Uterus (tissue), 4 donors: ENCODE data around the gene DHODH. TPM values are rescaled to one million over a fixed set of nuclear protein-coding genes. Genes with fewer than 3 reads are reported as not detected.
A peak's percentile ranks its signal among the peaks of the same experiment; 100 is the strongest.

ENCODE experiments used
- DNase-seq, 2 donors: peaks; one replicate each; pipeline ENCODE4 v3.0.0-alpha.2; 2019 to 2020
- H3K27ac ChIP-seq, 2 donors: fragments of 200-600 bp; sonication (generic); 1 replicate in 1 of 2; 2 replicates in 1 of 2; pipeline ENCODE4 v1.5.1; 2016 to 2018
- H3K27me3 ChIP-seq, 2 donors: fragments of 200-600 bp; sonication (generic); one replicate each; pipeline ENCODE4 v1.5.1; 2018 to 2019; ENCODE audit warnings: control low read depth in 1 of 2
- H3K36me3 ChIP-seq, 2 donors: fragments of 200-600 bp; sonication (generic); one replicate each; pipeline ENCODE4 v1.5.1; 2019; ENCODE audit warnings: control low read depth in 1 of 2
- H3K4me1 ChIP-seq, 2 donors: fragments of 200-600 bp; sonication (generic); one replicate each; pipeline ENCODE4 v1.5.1; 2018 to 2019; ENCODE audit warnings: control low read depth in 1 of 2
- H3K4me3 ChIP-seq, 2 donors: fragments of 200-600 bp; sonication (generic); 1 replicate in 1 of 2; 2 replicates in 1 of 2; pipeline ENCODE4 v1.5.1; 2018 to 2019; ENCODE audit warnings: mild to moderate bottlenecking in 1 of 2
- H3K9me3 ChIP-seq, 2 donors: fragments of 200-600 bp; sonication (generic); one replicate each; pipeline ENCODE4 v1.5.1; 2019; ENCODE audit warnings: control low read depth in 1 of 2
- POLR2A ChIP-seq, 2 donors: fragments of 450-650 bp; IDR thresholded peaks; one replicate each; pipeline ENCODE4 v1.6.1; 2016; ENCODE audit warnings: antibody characterized with exemption in 2 of 2, mild to moderate bottlenecking in 1 of 2, moderate library complexity in 1 of 2
- intact Hi-C: fragments of 100-400 bp; cut with DNase I; formaldehyde crosslinking; loops from one replicate; pipeline ENCODE4 v1.15.1; 2023; ENCODE audit warnings: low total_unique reads
- total RNA-seq, 4 donors: library from RNA; depleted of rRNA in 3 of 4; stranded (reverse); fragments of >200 nt in 3 of 4; gene quantifications; one replicate each; pipeline versions ENCODE4 v1.1.0 to v1.2.4, GENCODE V29; 2014 to 2023
- TF ChIP-seq, protein P1 (sequence below), 4 experiments: fragments of 200-600 bp in 2 of 4; fragments of 450-650 bp in 2 of 4; sonication (generic) in 2 of 4; IDR thresholded peaks; one replicate each; pipeline ENCODE4 v1.5.1; 2016 to 2019; ENCODE audit warnings: antibody characterized with exemption in 4 of 4, mild to moderate bottlenecking in 2 of 4, moderate library complexity in 1 of 4
- donor health status: DM: yes; HTN: yes; CAD: no.

The DHODH gene
- total RNA-seq, 4 donors from 2014 or later = 1.8 to 14.7 (median 7.1) TPM

DNA sequence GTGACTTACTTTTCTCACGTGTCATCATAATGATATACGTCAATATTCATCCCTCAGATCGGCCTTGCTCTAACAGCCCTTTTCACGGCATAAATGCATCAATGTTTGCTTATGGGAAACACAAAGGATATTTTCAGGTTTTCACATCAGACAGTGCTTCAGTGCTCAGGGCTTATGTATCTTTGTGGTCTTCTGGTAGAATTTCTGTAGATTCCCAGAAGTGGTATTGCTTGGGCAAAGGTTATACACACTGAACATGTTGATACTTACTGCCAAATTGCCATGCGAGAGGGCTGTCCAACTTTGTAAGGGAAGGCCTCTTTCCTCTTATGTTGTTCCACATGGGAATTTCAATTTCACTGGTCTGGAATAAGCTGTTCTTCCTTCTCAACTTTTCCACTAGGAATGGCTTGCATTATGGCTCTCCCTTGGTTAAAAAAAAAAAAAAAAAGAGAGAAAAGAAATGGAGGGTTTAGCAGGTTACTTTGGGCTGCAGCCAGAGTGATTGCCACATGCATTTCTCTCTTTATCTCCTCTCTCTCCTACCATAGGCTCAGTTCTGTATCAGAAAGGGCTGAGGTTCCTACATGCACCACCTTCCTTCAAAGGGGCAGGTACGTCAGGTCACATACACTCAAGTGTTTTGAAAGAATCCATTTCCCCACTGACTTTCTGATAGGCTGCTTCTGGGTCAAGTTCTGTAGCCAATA, 19.3 kb downstream of the DHODH start:
- no peak for DNase-seq
- Histone ChIP-seq H3K9me3 (no peaks in the 10 kb centered on the region), H3K27ac (no peak overlapping the region), H3K36me3 (no peaks in the 10 kb centered on the region), H3K27me3 (no peaks in the 10 kb centered on the region), H3K4me1 (no peaks in the 10 kb centered on the region), H3K4me3 (no peak overlapping the region)
- intact Hi-C loops = no loop called here
- TF ChIP-seq POLR2A (IDR thresholded peaks at IDR 0.05) = no peak
- TF ChIP-seq, protein P1, sequence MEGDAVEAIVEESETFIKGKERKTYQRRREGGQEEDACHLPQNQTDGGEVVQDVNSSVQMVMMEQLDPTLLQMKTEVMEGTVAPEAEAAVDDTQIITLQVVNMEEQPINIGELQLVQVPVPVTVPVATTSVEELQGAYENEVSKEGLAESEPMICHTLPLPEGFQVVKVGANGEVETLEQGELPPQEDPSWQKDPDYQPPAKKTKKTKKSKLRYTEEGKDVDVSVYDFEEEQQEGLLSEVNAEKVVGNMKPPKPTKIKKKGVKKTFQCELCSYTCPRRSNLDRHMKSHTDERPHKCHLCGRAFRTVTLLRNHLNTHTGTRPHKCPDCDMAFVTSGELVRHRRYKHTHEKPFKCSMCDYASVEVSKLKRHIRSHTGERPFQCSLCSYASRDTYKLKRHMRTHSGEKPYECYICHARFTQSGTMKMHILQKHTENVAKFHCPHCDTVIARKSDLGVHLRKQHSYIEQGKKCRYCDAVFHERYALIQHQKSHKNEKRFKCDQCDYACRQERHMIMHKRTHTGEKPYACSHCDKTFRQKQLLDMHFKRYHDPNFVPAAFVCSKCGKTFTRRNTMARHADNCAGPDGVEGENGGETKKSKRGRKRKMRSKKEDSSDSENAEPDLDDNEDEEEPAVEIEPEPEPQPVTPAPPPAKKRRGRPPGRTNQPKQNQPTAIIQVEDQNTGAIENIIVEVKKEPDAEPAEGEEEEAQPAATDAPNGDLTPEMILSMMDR (IDR thresholded peaks at IDR 0.05) = no peak

DNA sequence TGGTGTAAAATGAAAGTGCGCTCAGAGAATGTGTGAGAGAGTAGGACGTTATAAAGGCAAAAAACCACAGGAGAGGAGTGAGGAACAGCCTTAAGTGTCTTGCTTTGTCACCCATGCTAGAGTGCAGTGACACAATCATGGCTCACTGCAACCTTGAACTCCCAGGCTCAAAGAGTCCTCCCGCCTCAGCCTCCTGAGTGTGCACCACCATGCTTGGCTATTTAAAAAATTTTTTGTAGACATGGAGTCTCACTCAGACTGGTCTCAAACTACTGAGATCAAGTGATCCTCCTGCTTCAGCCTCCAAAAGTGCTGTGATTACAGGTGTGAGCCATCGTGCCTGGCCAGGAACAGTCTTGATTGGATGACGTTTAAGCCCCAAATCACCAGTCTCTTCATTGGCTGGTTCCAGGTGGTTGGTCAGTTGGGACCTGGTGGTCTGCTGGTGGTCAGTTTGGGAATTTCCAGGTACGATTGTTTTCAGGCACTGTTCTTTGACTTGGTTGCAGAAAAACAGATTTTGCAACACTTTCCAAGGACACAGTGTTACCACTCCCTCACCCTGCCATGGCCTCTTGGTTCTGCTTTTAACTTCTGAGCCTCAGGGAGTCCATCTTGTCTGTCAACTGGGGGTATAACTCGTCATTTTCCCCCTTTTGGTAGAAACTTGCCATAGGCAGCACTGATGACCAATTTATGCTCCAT, 21.2 kb downstream of the DHODH start:
- intact Hi-C loops = no loop called here
- H3K4me3 ChIP-seq = no peak overlapping the region
- H3K27me3 ChIP-seq = no peaks in the 10 kb centered on the region
- no peaks in the 10 kb centered on the region for H3K36me3 ChIP-seq
- H3K27ac ChIP-seq = no peak overlapping the region
- H3K4me1 ChIP-seq = no peaks in the 10 kb centered on the region
- TF ChIP-seq, protein P1 (IDR thresholded peaks at IDR 0.05) = no peak
- no peak for TF ChIP-seq POLR2A (IDR thresholded peaks at IDR 0.05)
- no peaks in the 10 kb centered on the region for H3K9me3 ChIP-seq
- no peak for DNase-seq

DNA sequence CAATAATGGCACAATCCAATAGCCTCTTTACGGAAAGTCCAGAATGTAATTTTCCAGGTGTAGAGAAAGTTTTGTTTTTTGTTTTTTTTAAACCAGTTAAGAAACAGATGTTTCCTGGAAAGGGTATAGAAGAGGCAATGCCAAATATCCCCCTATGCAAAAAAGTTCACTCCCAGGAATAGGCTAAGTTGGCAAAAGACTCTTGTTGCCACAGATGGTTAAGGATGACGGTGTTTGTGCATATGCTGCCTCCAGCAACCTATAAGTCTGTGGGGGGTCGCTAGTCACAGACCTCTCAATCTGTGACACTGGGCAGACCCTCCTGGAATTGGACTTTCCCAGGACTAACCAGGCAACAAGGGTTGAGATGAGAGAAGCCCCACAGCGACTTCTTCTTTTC, 24.9 kb downstream of the DHODH start:
- no peaks in the 10 kb centered on the region for H3K9me3 ChIP-seq

DNA sequence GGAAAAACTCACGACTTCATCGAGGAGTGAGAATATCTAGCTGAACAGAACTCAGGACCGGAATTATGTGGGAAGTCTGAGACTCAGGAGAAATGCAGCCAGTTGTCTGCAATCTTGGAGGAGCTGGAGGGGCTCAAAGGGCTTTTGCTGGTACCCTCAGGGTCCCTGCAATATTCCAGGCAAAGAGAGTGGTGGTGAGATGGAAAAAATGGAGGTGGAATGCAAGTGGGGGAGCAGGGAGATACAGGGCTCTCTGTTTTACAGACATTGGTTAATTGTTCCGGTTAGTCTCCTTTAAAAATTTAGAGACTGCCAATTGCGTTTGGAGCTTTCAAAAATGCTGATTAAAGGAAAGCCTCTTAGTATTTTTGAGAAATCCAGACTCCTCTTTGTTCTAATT, 27.6 kb downstream of the DHODH start:
- no peak for DNase-seq
- intact Hi-C loops = no loop called here
- Histone ChIP-seq H3K4me1 (no peaks in the 10 kb centered on the region), H3K27ac (no peak overlapping the region), H3K27me3 (no peaks in the 10 kb centered on the region), H3K36me3 (no peaks in the 10 kb centered on the region), H3K9me3 (no peaks in the 10 kb centered on the region), H3K4me3 (no peak overlapping the region)
- TF ChIP-seq, protein P1 (IDR thresholded peaks at IDR 0.05) = no peak
- TF ChIP-seq POLR2A (IDR thresholded peaks at IDR 0.05) = no peak

More for the DNA sequence above, 24.9 kb downstream of the DHODH start:
- TF ChIP-seq, protein P1 (IDR thresholded peaks at IDR 0.05) = no peak
- H3K36me3 ChIP-seq = no peaks in the 10 kb centered on the region
- no peaks in the 10 kb centered on the region for H3K4me1 ChIP-seq
- DNase-seq = no peak
- H3K27ac ChIP-seq = no peak overlapping the region
- H3K4me3 ChIP-seq = no peak overlapping the region
- intact Hi-C loops = no loop called here
- H3K27me3 ChIP-seq = no peaks in the 10 kb centered on the region

DNA sequence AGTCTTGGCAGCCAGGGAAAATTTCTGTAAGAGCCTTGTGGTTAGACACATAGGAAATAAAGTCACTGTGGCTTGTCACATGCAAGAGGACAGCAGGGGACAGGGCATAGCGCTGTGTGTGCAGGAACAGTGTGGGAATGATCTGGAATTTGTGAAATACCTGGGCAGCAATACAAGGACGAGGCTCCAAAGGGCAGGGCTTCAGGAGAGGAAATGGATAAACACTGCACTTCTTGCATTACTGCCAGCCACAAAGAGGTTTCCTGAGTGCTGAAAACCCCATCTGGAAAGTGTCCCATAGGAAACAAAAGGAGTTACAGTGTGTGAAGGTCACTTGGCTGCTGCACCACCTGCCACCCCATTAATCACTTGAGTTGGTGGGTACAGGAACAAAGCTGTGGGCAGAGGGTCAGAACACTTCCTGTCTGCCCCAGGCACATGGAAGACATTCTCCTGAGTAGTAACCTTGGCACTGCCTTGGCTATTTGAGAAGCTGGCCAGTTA, 33.7 kb downstream of the DHODH start:
- intact Hi-C loops = no loop called here
- H3K9me3 ChIP-seq = no peaks in the 10 kb centered on the region
- H3K27ac ChIP-seq = no peak overlapping the region
- DNase-seq = peak in 1 of 2 donors; percentile 35
- TF ChIP-seq, protein P1 (IDR thresholded peaks at IDR 0.05) = no peak
- TF ChIP-seq POLR2A (IDR thresholded peaks at IDR 0.05) = no peak
- H3K36me3 ChIP-seq = no peaks in the 10 kb centered on the region
- no peak overlapping the region for H3K4me3 ChIP-seq
- H3K4me1 ChIP-seq = no peaks in the 10 kb centered on the region
- no peaks in the 10 kb centered on the region for H3K27me3 ChIP-seq
